Natural killer cell (primary cell): Measurements from ENCODE around the gene TBL1Y. TPM values are rescaled to one million over a fixed set of nuclear protein-coding genes. Genes with fewer than 3 reads are reported as not detected.

Source experiments
- ATAC-seq, 3 donors: fragments of 150-1000 bp in 2 of 3; fragments of 200-7000 bp in 1 of 3; cut with Tn5 transposase; 1 replicate in 1 of 3; 2 replicates in 2 of 3; pipeline ENCODE4 v1.10.0; 2021; ENCODE audit warnings: mild to moderate bottlenecking in 2 of 3, moderate library complexity in 2 of 3
- DNase-seq, 2 donors: peaks; one replicate each; pipeline versions ENCODE4 v3.0.0 to v3.0.0-alpha.2; 2013 to 2021; ENCODE audit warnings: mixed read lengths in 1 of 2
- H3K27ac ChIP-seq: one replicate; pipeline ENCODE4 v1.5.1; 2013; ENCODE audit warnings: mild to moderate bottlenecking, low read length
- H3K27me3 ChIP-seq: one replicate; pipeline ENCODE4 v1.6.1; 2013; ENCODE audit warnings: low read length; ENCODE audit not compliant: control insufficient read depth, insufficient read depth
- H3K36me3 ChIP-seq: one replicate; pipeline ENCODE4 v1.6.1; 2013; ENCODE audit warnings: low read length; ENCODE audit not compliant: control insufficient read depth, insufficient read depth
- H3K4me1 ChIP-seq: one replicate; pipeline ENCODE4 v1.6.1; 2013; ENCODE audit warnings: low read length; ENCODE audit not compliant: control insufficient read depth, insufficient read depth
- H3K4me3 ChIP-seq: one replicate; pipeline ENCODE4 v1.5.1; 2013; ENCODE audit warnings: low read length
- H3K9me3 ChIP-seq: one replicate; pipeline ENCODE4 v1.6.1; 2013; ENCODE audit warnings: low read length; ENCODE audit not compliant: control insufficient read depth, insufficient read depth
- H3K27ac Mint-ChIP-seq, 2 donors: one replicate each; pipeline ENCODE4 v1.8.0; 2022; ENCODE audit warnings: mild to moderate bottlenecking in 2 of 2, mixed read lengths in 2 of 2, moderate library complexity in 1 of 2
- H3K27me3 Mint-ChIP-seq, 2 donors: one replicate each; pipeline ENCODE4 v1.8.0; 2022; ENCODE audit warnings: low read depth in 2 of 2, mixed read lengths in 2 of 2
- H3K36me3 Mint-ChIP-seq: one replicate; pipeline ENCODE4 v1.8.0; 2022; ENCODE audit warnings: mixed read lengths
- H3K4me1 Mint-ChIP-seq, 2 donors: one replicate each; pipeline ENCODE4 v1.8.0; 2022; ENCODE audit warnings: mixed read lengths in 2 of 2
- H3K4me3 Mint-ChIP-seq: one replicate; pipeline ENCODE4 v1.8.0; 2022; ENCODE audit warnings: mild to moderate bottlenecking, moderate library complexity, mixed read lengths
- H3K9me3 Mint-ChIP-seq, 2 donors: one replicate each; pipeline ENCODE4 v1.8.0; 2022; ENCODE audit warnings: mixed read lengths in 2 of 2
- CTCF ChIP-seq: fragments of 200-600 bp; IDR thresholded peaks from one replicate; pipeline ENCODE4 v1.8.0; 2022; ENCODE audit warnings: antibody characterized with exemption
- WGBS: methylation state at CpG from one replicate; pipeline ENCODE4 v1.1.7; 2013; ENCODE audit warnings: missing lambda C conversion rate; ENCODE audit not compliant: insufficient coverage; 5-methylcytosine and 5-hydroxymethylcytosine counted together
- intact Hi-C: fragments of 100-400 bp; cut with micrococcal nuclease; formaldehyde crosslinking; loops from one replicate; pipeline ENCODE4 v1.14.2; 2022
- total RNA-seq, 4 donors: library from RNA; stranded (reverse); fragments of 120-200 nt in 1 of 4; gene quantifications; one replicate each; pipeline versions ENCODE4 v1.2.3 to v1.2.4, GENCODE V29; 2013 to 2022

The TBL1Y gene
- total RNA-seq, 3 donors from 2014 or later (not counting 1 experiment from before 2014, with no cell fraction given): not detected

- no peak overlapping the region for H3K27ac ChIP-seq
- H3K4me1 ChIP-seq: no peaks in the 10 kb centered on the region
- no peaks in the 10 kb centered on the region for H3K36me3 Mint-ChIP-seq
- intact Hi-C loops: no loop called here
- no peak for TF ChIP-seq CTCF
- no peak for DNase-seq
- peaks cover 0 to 19% of the 10 kb centered on the region in 2 donors for H3K27me3 Mint-ChIP-seq
- H3K4me1 Mint-ChIP-seq: no peaks in the 10 kb centered on the region
- H3K27ac Mint-ChIP-seq: no peak overlapping the region
- no peaks in the 10 kb centered on the region for H3K9me3 ChIP-seq
- no peak overlapping the region for H3K4me3 ChIP-seq
- H3K27me3 ChIP-seq: no peaks in the 10 kb centered on the region
- no peak overlapping the region for H3K4me3 Mint-ChIP-seq
- H3K36me3 ChIP-seq: no peaks in the 10 kb centered on the region
- no peaks in the 10 kb centered on the region for H3K9me3 Mint-ChIP-seq
- no peak for ATAC-seq
Observed at GRCh38 chrY:6947695-6948094, 37.2 kb downstream of the TBL1Y start.

GRCh38 chrY:6948378-6948777 is 37.9 kb downstream of the TBL1Y start:
- no peaks in the 10 kb centered on the region for H3K36me3 Mint-ChIP-seq
- WGBS: 86% methylated on average over 10 of the region's 13 CpGs

GRCh38 chrY:6949947-6950346 is 39.5 kb downstream of the TBL1Y start:
- WGBS: no CpG with 5 or more reads among the region's 4 CpGs
- Mint-ChIP-seq H3K27ac (no peak overlapping the region), H3K4me3 (no peak overlapping the region), H3K9me3 (no peaks in the 10 kb centered on the region), H3K27me3 (peaks cover 0 to 13% of the 10 kb centered on the region in 2 donors), H3K36me3 (no peaks in the 10 kb centered on the region), H3K4me1 (no peaks in the 10 kb centered on the region)
- TF ChIP-seq CTCF: no peak
- Histone ChIP-seq H3K4me1 (no peaks in the 10 kb centered on the region), H3K27ac (no peak overlapping the region), H3K27me3 (no peaks in the 10 kb centered on the region), H3K4me3 (no peak overlapping the region), H3K36me3 (no peaks in the 10 kb centered on the region), H3K9me3 (no peaks in the 10 kb centered on the region)
- DNase-seq: no peak
- intact Hi-C loops: no loop called here
- no peak for ATAC-seq

More at GRCh38 chrY:6948378-6948777, 37.9 kb downstream of the TBL1Y start:
- H3K36me3 ChIP-seq: no peaks in the 10 kb centered on the region
- no peak overlapping the region for H3K27ac ChIP-seq
- no peaks in the 10 kb centered on the region for H3K9me3 ChIP-seq
- H3K4me3 Mint-ChIP-seq: no peak overlapping the region
- no peak for TF ChIP-seq CTCF
- intact Hi-C loops: no loop called here
- ATAC-seq (no peak), DNase-seq (no peak)
- H3K4me3 ChIP-seq: no peak overlapping the region
- no peaks in the 10 kb centered on the region for H3K27me3 ChIP-seq
- no peak overlapping the region for H3K27ac Mint-ChIP-seq
- H3K27me3 Mint-ChIP-seq: peaks cover 0 to 16% of the 10 kb centered on the region in 2 donors
- H3K9me3 Mint-ChIP-seq: no peaks in the 10 kb centered on the region
- no peaks in the 10 kb centered on the region for H3K4me1 ChIP-seq
- no peaks in the 10 kb centered on the region for H3K4me1 Mint-ChIP-seq

GRCh38 chrY:6964732-6965131 is 54.2 kb downstream of the TBL1Y start:
- H3K9me3 Mint-ChIP-seq: no peaks in the 10 kb centered on the region

More at GRCh38 chrY:6964732-6965131, 54.2 kb downstream of the TBL1Y start:
- H3K27me3 ChIP-seq: no peaks in the 10 kb centered on the region
- no peak overlapping the region for H3K27ac ChIP-seq
- 6% methylated on average over 6 of the region's 11 CpGs for WGBS
- Mint-ChIP-seq H3K27me3 (peaks cover 0 to 3% of the 10 kb centered on the region in 2 donors), H3K36me3 (no peaks in the 10 kb centered on the region), H3K27ac (no peak overlapping the region), H3K4me1 (peaks cover 0 to 11% of the 10 kb centered on the region in 2 donors), H3K4me3 (no peak overlapping the region)
- H3K4me1 ChIP-seq: no peaks in the 10 kb centered on the region
- ATAC-seq: peak in 2 of 3 donors; percentile 76 to 80
- DNase-seq: peak; percentile 14 to 77
- no peak overlapping the region for H3K4me3 ChIP-seq
- no peaks in the 10 kb centered on the region for H3K36me3 ChIP-seq
- no peaks in the 10 kb centered on the region for H3K9me3 ChIP-seq
- intact Hi-C loops: loop anchor here (1.0 kb wide), 1 partner anchor 121 kb away; no protein-coding TSS in a partner anchor
- peak; percentile 62 for TF ChIP-seq CTCF
